Keratinocyte (primary cell): Measurements from ENCODE around the gene AKR1C2. TPM values are rescaled to one million over a fixed set of nuclear protein-coding genes. Genes with fewer than 3 reads are reported as not detected.
"Not testable (repeated sequence)": the region's sequence is repeated elsewhere in the genome, so short reads cannot be mapped to it uniquely, and the experiment has no call there.

Experiments
- DNase-seq: peaks from one replicate; pipeline ENCODE4 v3.0.0-alpha.2; 2011; ENCODE audit warnings: low read depth, missing footprints, low spot score
- FAIRE-seq: peaks from 2 replicates; lab custom pipeline; 2011; peaks lifted over from hg19 to GRCh38; lab: Jason Lieb, UNC
- H2AFZ ChIP-seq: 2 replicates; pipeline ENCODE4 v1.6.0; 2012; ENCODE audit warnings: low read length, control low read depth, inconsistent platforms; ENCODE audit not compliant: control insufficient read depth
- H3K27ac ChIP-seq: 2 replicates; pipeline ENCODE4 v1.5.1; 2011; ENCODE audit warnings: low read length; ENCODE audit not compliant: control insufficient read depth, insufficient read depth
- H3K27me3 ChIP-seq: 3 replicates; pipeline ENCODE4 v1.6.0; 2011; ENCODE audit warnings: low read length; ENCODE audit not compliant: control insufficient read depth, insufficient read depth; ENCODE audit errors: extremely low read depth
- H3K36me3 ChIP-seq, 2 experiments: 2 replicates in 1 of 2; 3 replicates in 1 of 2; pipeline ENCODE4 v1.5.1; 2011; ENCODE audit warnings: low read length in 2 of 2, mild to moderate bottlenecking in 1 of 2; ENCODE audit not compliant: control insufficient read depth in 2 of 2, insufficient read depth in 2 of 2; ENCODE audit errors: extremely low read depth in 1 of 2
- H3K4me1 ChIP-seq: 3 replicates; pipeline ENCODE4 v1.5.1; 2011; ENCODE audit warnings: low read length; ENCODE audit not compliant: control insufficient read depth, insufficient read depth; ENCODE audit errors: extremely low read depth
- H3K4me2 ChIP-seq: 3 replicates; pipeline ENCODE4 v1.6.0; 2011; ENCODE audit warnings: low read depth, low read length; ENCODE audit not compliant: control insufficient read depth, insufficient read depth; ENCODE audit errors: extremely low read depth
- H3K4me3 ChIP-seq, 3 experiments: fragments of 200-600 bp in 1 of 3; sonication (generic) in 1 of 3; 2 replicates in 2 of 3; 3 replicates in 1 of 3; pipeline ENCODE4 v1.5.1; 2011 to 2016; ENCODE audit warnings: low read length in 3 of 3, mild to moderate bottlenecking in 3 of 3, control low read depth in 2 of 3, inconsistent platforms in 1 of 3, low read depth in 1 of 3, mixed read lengths in 1 of 3, mixed run types in 1 of 3, moderate library complexity in 1 of 3; ENCODE audit not compliant: control insufficient read depth in 2 of 3, insufficient read depth in 2 of 3; ENCODE audit errors: extremely low read depth in 1 of 3
- H3K79me2 ChIP-seq: 2 replicates; pipeline ENCODE4 v1.6.0; 2012; ENCODE audit warnings: low read length; ENCODE audit not compliant: control insufficient read depth, insufficient read depth
- H3K9ac ChIP-seq: 3 replicates; pipeline ENCODE4 v1.6.0; 2011; ENCODE audit warnings: low read length; ENCODE audit not compliant: control insufficient read depth, insufficient read depth; ENCODE audit errors: extremely low read depth
- H3K9me1 ChIP-seq: 3 replicates; pipeline ENCODE4 v1.6.0; 2011; ENCODE audit warnings: low read length; ENCODE audit not compliant: control insufficient read depth, insufficient read depth; ENCODE audit errors: extremely low read depth
- H3K9me3 ChIP-seq: 2 replicates; pipeline ENCODE4 v1.5.1; 2012; ENCODE audit warnings: low read depth, low read length; ENCODE audit not compliant: control insufficient read depth
- H4K20me1 ChIP-seq: 3 replicates; pipeline ENCODE4 v1.6.0; 2011; ENCODE audit warnings: low read length; ENCODE audit not compliant: control insufficient read depth, insufficient read depth; ENCODE audit errors: extremely low read depth
- dilution Hi-C: fragments of 300-500 bp; cut with MboI; formaldehyde crosslinking; loops from one replicate; pipeline ENCODE4 v1.7.0; 2020; ENCODE audit warnings: low sequenced_read_pairs; ENCODE audit not compliant: extremely low pct_ligation_motif_present
- polyA plus RNA-seq, 5 experiments: library from polyadenylated mRNA; depleted of rRNA in 3 of 5; stranded (reverse) in 3 of 5; stranded (forward) in 1 of 5; unstranded in 1 of 5; fragments of >200 nt; gene quantifications; 1 replicate in 1 of 5; 2 replicates in 3 of 5; 3 replicates in 1 of 5; pipeline versions ENCODE4 v1.2.1 to v1.2.3, GENCODE V29; 2011 to 2012; ENCODE audit warnings: missing spikeins in 2 of 5, low read depth in 1 of 5, low replicate concordance in 1 of 5

The AKR1C2 gene
- polyA plus RNA-seq, 1 donor (not counting 4 experiments of a cell fraction or from before 2014, with no cell fraction given) = 66.0 TPM

DNA sequence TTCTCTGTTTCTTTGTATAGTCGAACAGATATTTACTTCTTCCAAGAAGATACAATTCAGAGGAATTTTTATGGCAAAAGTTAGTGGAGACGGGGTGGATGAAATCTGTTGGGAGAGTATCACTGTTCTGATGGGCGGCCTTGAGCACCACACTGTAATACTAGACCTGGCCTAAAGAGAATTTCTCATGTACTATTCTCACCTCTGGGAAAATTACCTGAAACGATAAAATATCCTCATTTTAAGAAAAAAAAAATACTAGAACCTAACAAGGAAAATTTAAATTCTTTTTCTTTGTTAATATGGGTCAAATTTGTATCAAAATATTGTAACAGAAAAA, 39.9 kb downstream of the AKR1C2 start:
- H3K4me3 ChIP-seq = not testable (repeated sequence)

DNA sequence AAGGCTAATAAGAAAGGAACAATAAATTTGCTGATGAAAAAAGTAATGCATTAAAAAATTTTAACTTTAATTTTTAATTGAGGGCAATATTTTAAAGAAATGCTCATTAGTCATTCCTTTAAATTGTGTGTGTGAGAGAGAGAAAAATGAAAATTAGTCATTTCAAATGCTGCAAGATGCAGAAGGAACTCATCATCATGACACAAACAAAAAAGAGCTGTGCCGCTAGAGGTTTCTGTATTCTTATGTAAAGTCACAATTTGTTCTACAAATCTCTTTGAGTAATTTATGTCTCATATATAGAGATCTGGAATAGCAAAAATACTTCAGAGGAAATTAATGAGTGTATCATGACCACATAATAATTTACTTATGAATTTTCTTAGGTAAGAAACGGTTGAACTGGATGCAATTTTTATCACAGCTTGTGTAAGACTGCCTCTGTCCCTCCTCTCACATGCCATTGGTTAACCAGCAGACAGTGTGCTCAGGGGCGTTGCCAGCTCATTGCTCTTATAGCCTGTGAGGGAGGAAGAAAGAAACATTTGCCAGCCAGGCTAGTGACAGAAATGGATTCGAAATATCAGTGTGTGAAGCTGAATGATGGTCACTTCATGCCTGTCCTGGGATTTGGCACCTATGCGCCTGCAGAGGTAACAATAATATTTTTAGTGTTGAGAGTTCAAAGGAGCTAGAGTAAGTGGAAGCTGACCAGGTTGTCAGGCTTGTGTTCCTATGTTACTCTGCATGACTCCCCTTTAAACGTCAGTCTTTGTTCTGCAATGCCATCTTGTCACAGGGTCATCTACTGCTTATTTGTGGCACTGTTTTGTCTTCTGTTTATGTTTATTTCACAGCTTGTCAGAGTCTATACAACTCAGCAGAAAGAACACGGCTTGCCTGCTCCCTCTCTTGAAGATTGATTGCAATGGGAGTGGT, 40.5 kb downstream of the AKR1C2 start, which contains the start of gene AKR1C1:
TSS of gene AKR1C1 (plus strand) at position 540 of the 939 bp plus-strand sequence. CDS start at position 570, 30 bp downstream.
- H3K4me3 ChIP-seq = peak within 1 kb of the TSS in 2 of 3 experiments; percentile 16 to 51
- H3K9me3 ChIP-seq, dilution Hi-C loops, H3K9me1 ChIP-seq, H4K20me1 ChIP-seq, H3K79me2 ChIP-seq, H3K36me3 ChIP-seq, DNase-seq, H3K27me3 ChIP-seq: not testable (repeated sequence)
- peak within 1 kb of the TSS; percentile 83 for H3K4me2 ChIP-seq
- peak within 1 kb of the TSS; percentile 42 for H2AFZ ChIP-seq
- H3K4me1 ChIP-seq = peaks cover 14% of the 10 kb centered on the region
- H3K9ac ChIP-seq = peak within 1 kb of the TSS; percentile 65
- peak within 1 kb of the TSS; percentile 66 for H3K27ac ChIP-seq
- FAIRE-seq = peak; percentile 96

More for the DNA sequence above, 39.9 kb downstream of the AKR1C2 start:
- DNase-seq, H4K20me1 ChIP-seq, dilution Hi-C loops, H3K36me3 ChIP-seq, FAIRE-seq, H2AFZ ChIP-seq, H3K27me3 ChIP-seq, H3K9me3 ChIP-seq, H3K79me2 ChIP-seq, H3K9me1 ChIP-seq: not testable (repeated sequence)
- Histone ChIP-seq H3K9ac (peak overlapping the region; percentile 65), H3K4me1 (peaks cover 14% of the 10 kb centered on the region), H3K4me2 (peak overlapping the region; percentile 64), H3K27ac (peak overlapping the region; percentile 43)

DNA sequence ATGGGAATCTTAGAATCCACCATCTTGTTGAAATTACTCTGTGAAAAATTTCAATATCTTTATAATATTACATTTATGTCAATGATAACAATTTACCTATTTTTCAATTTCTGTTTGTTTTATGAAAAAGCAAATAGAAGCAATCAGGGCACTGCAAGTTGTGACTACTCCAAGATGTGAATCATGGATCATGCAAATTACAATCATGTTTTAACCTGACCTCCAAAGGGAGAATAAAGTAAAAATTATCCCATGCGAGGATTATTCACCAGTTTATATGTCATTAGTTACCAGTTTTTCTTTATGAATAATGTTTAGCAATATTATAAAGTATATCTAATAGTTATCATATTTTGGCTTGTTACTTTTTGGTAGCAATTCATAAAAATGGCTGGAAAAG, 41.3 kb downstream of the AKR1C2 start:
- H3K36me3 ChIP-seq, FAIRE-seq, H3K9me3 ChIP-seq, H3K4me2 ChIP-seq, dilution Hi-C loops, H3K9me1 ChIP-seq, H2AFZ ChIP-seq, H3K27me3 ChIP-seq, H3K4me3 ChIP-seq, H4K20me1 ChIP-seq, H3K79me2 ChIP-seq: not testable (repeated sequence)
- DNase-seq = peak; percentile 35
- peak overlapping the region; percentile 66 for H3K27ac ChIP-seq
- peak overlapping the region; percentile 2 for H3K9ac ChIP-seq
- peaks cover 14% of the 10 kb centered on the region for H3K4me1 ChIP-seq

DNA sequence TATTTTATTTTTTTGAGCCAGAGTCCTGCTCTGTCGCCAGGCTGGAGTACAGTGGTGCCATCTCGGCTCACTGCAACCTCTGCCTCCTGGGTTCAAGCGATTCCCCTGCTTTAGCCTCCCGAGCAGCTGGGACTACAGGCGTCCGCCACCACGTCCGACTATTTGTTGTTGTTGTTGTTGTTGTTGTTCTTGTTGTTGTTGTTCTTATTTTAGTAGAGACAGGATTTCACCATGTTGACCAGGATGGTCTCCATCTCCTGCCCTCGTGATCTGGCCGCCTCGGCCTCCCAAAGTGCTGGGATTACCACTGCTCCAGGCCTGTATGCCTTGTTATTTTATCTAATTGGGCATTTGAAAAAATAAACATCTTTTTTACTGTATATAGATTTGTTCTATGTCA, 42.1 kb downstream of the AKR1C2 start:
- H3K79me2 ChIP-seq, dilution Hi-C loops, H3K9ac ChIP-seq, H2AFZ ChIP-seq, DNase-seq, H3K9me3 ChIP-seq, H3K4me2 ChIP-seq, H4K20me1 ChIP-seq, H3K36me3 ChIP-seq, H3K9me1 ChIP-seq, FAIRE-seq, H3K27me3 ChIP-seq, H3K4me3 ChIP-seq: not testable (repeated sequence)
- Histone ChIP-seq H3K4me1 (peaks cover 14% of the 10 kb centered on the region), H3K27ac (peak overlapping the region; percentile 44)
